Kidney epithelial cell (primary cell): ENCODE measurements around the gene LDB2. TPM values are rescaled to one million over a fixed set of nuclear protein-coding genes. Genes with fewer than 3 reads are reported as not detected.

Source experiments
- DNase-seq: peaks from one replicate; pipeline ENCODE4 v3.0.0-alpha.2; 2010; ENCODE audit warnings: low read depth
- H3K27me3 ChIP-seq: 2 replicates; pipeline ENCODE4 v1.6.0; 2011; ENCODE audit warnings: low read length; ENCODE audit not compliant: control insufficient read depth, insufficient read depth
- H3K36me3 ChIP-seq: 2 replicates; pipeline ENCODE4 v1.5.1; 2011; ENCODE audit warnings: low read length; ENCODE audit not compliant: control insufficient read depth, insufficient read depth
- H3K4me3 ChIP-seq: 2 replicates; pipeline ENCODE4 v1.5.1; 2011; ENCODE audit warnings: low read depth, mild to moderate bottlenecking, control low read depth, low read length
- total RNA-seq: library from RNA; depleted of rRNA; stranded (reverse); fragments of >200 nt; gene quantifications from 2 replicates; pipeline ENCODE4 v1.2.3, GENCODE V29; 2015
- TF ChIP-seq, protein P1 (sequence below): IDR thresholded peaks from 2 replicates; pipeline ENCODE4 v1.5.1; 2011; ENCODE audit warnings: mild to moderate bottlenecking, moderate library complexity, low read length, control low read depth, inconsistent platforms; ENCODE audit not compliant: insufficient read depth, poor library complexity, severe bottlenecking

The LDB2 gene
- total RNA-seq, 1 donor from 2014 or later: 0.46 TPM

GRCh38 chr4:16663307-16663706 lies 235.1 kb downstream of the LDB2 start:
- DNase-seq: no peak
- H3K4me3 ChIP-seq: no peak overlapping the region
- TF ChIP-seq, protein P1, sequence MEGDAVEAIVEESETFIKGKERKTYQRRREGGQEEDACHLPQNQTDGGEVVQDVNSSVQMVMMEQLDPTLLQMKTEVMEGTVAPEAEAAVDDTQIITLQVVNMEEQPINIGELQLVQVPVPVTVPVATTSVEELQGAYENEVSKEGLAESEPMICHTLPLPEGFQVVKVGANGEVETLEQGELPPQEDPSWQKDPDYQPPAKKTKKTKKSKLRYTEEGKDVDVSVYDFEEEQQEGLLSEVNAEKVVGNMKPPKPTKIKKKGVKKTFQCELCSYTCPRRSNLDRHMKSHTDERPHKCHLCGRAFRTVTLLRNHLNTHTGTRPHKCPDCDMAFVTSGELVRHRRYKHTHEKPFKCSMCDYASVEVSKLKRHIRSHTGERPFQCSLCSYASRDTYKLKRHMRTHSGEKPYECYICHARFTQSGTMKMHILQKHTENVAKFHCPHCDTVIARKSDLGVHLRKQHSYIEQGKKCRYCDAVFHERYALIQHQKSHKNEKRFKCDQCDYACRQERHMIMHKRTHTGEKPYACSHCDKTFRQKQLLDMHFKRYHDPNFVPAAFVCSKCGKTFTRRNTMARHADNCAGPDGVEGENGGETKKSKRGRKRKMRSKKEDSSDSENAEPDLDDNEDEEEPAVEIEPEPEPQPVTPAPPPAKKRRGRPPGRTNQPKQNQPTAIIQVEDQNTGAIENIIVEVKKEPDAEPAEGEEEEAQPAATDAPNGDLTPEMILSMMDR: no peak
- H3K27me3 ChIP-seq: no peaks in the 10 kb centered on the region
- no peaks in the 10 kb centered on the region for H3K36me3 ChIP-seq

DNA sequence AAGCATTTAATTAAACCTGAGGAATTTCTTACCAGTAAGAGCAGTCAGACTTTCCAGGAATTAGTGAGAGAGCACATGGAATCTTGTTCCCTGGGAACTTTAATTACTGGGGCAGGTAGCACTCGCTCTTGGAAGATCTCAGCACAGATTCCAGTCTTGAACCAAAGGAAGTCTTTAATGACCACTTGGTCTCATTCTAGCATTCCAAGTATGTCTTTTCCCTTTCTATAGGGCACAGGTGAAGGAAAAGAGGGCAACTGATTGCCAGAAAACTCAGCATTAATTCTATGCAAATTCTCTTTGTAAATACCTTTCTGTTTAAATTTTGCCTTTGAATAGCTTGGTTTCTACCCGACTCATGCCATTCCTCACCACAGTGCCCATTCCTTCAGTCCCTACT lies 236.6 kb downstream of the LDB2 start:
- Histone ChIP-seq H3K4me3 (no peak overlapping the region), H3K36me3 (no peaks in the 10 kb centered on the region), H3K27me3 (no peaks in the 10 kb centered on the region)
- no peak for DNase-seq
- TF ChIP-seq, protein P1: no peak

- no peak for DNase-seq
- H3K36me3 ChIP-seq: no peaks in the 10 kb centered on the region
- H3K4me3 ChIP-seq: no peak overlapping the region
- TF ChIP-seq, protein P1: no peak
- no peaks in the 10 kb centered on the region for H3K27me3 ChIP-seq
Measured at GRCh38 chr4:16660656-16661055, 237.8 kb downstream of the LDB2 start.

- H3K36me3 ChIP-seq: no peaks in the 10 kb centered on the region
- no peak for DNase-seq
- no peaks in the 10 kb centered on the region for H3K27me3 ChIP-seq
- TF ChIP-seq, protein P1: no peak
- no peak overlapping the region for H3K4me3 ChIP-seq
Measured at GRCh38 chr4:16659694-16660093, 238.8 kb downstream of the LDB2 start.

- no peak overlapping the region for H3K4me3 ChIP-seq
- peak; percentile 1 for DNase-seq
- H3K36me3 ChIP-seq: no peaks in the 10 kb centered on the region
- TF ChIP-seq, protein P1: no peak
- H3K27me3 ChIP-seq: no peaks in the 10 kb centered on the region
Measured at GRCh38 chr4:16659079-16659478, 239.4 kb downstream of the LDB2 start.

DNA sequence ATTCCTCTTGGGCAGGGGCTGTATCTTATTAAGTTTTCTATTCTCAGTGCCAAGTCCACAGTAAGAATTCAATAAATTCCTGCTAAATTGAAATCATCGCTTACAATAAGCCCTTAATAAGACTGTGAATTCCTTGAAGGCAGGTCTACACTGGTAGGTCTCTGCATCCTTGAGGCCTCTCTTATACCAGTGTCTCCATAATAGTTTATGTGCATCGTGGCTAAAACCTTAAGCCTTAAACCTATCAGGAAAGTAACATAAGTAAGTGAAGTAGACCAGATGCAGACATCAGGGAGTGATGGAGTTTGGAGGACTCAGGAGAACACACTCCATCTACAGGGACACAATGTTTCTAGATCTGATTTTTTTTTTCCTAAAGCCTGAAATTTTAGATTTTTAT lies 240.3 kb downstream of the LDB2 start:
- H3K27me3 ChIP-seq: no peaks in the 10 kb centered on the region
- H3K4me3 ChIP-seq: no peak overlapping the region
- TF ChIP-seq, protein P1: no peak
- H3K36me3 ChIP-seq: no peaks in the 10 kb centered on the region
- no peak for DNase-seq
